Measurements from ENCODE around the gene FNDC10.

- TF ChIP-seq RELA (IDR thresholded peaks at IDR 0.05; ENCODE audit: borderline replicate concordance, partially characterized antibody) (no peak), MAX (IDR thresholded peaks at IDR 0.05; ENCODE audit: low read depth, low read length) (no peak), CTCF (IDR thresholded peaks at IDR 0.05 in 2 of 3, conservative IDR thresholded peaks at IDR 0.05 in 1 of 3; ENCODE audit: control insufficient read depth in 2 of 3, extremely low read depth in 1 of 3, insufficient read depth in 1 of 3, low read depth in 3 of 3, low read length in 3 of 3) (no peak), CREM (IDR thresholded peaks at IDR 0.05; ENCODE audit: low read depth) (no peak), MYC (IDR thresholded peaks at IDR 0.05; ENCODE audit: insufficient read depth, insufficient read length, insufficient replicate concordance, low read length, severe bottlenecking) (no peak)
Observed at GRCh38 chr1:1606232-1606631, 6.3 kb upstream of the FNDC10 start.
